GM19397 (cell line): ENCODE results near the gene ATXN2.
A peak's percentile ranks its signal among the peaks of the same experiment; 100 is the strongest.
"Not testable (repeated sequence)": the region's sequence is repeated elsewhere in the genome, so short reads cannot be mapped to it uniquely, and the experiment has no call there.

Experiments used
- ATAC-seq: cut with Tn5 transposase; IDR thresholded peaks from one replicate; pipeline ENCODE4 v1.9.1; 2021; ENCODE audit warnings: mild to moderate bottlenecking, moderate library complexity; ENCODE audit not compliant: unreplicated experiment

Gene ATXN2

GRCh38 chr12:111406474-111407376 lies 192.4 kb downstream of the ATXN2 start:
- no peak for ATAC-seq

GRCh38 chr12:111405859-111406473 lies 193.1 kb downstream of the ATXN2 start, which contains the start of gene SH2B3:
TSS of gene SH2B3 (plus strand) at chr12:111405923. CDS start at chr12:111418146, 12,223 bp downstream.
- peak; percentile 16 for ATAC-seq

- peak; percentile 64 for ATAC-seq
These were observed 193.8 kb downstream of the ATXN2 start for GRCh38 chr12:111405149-111405858.

GRCh38 chr12:111404362-111405148 lies 194.6 kb downstream of the ATXN2 start:
- no peak for ATAC-seq

GRCh38 chr12:111402490-111402824 lies 196.7 kb downstream of the ATXN2 start:
- ATAC-seq, result not testable (repeated sequence)
